Thymus (tissue), 11 donors: ENCODE data around the gene DUOXA1. TPM values are rescaled to one million over a fixed set of nuclear protein-coding genes. Genes with fewer than 3 reads are reported as not detected.
"Not testable (repeated sequence)": the region's sequence is repeated elsewhere in the genome, so short reads cannot be mapped to it uniquely, and the experiment has no call there.

Experiments used
- DNase-seq, 9 donors: peaks; one replicate each; pipeline ENCODE4 v3.0.0-alpha.2; 2013; ENCODE audit warnings: low spot score in 9 of 9, low read depth in 6 of 9, missing footprints in 1 of 9
- H3K27ac ChIP-seq, 2 donors: one replicate each; pipeline ENCODE4 v1.5.1; 2013; ENCODE audit warnings: control low read depth in 1 of 2, low read depth in 1 of 2, low read length in 1 of 2, mild to moderate bottlenecking in 1 of 2, moderate library complexity in 1 of 2
- H3K27me3 ChIP-seq, 2 donors: one replicate each; pipeline ENCODE4 v1.5.1; 2013; ENCODE audit warnings: low read length in 1 of 2; ENCODE audit not compliant: control insufficient read depth in 2 of 2, insufficient read depth in 1 of 2
- H3K36me3 ChIP-seq, 2 donors: one replicate each; pipeline ENCODE4 v1.5.1; 2013; ENCODE audit warnings: low read length in 1 of 2, mild to moderate bottlenecking in 1 of 2, moderate library complexity in 1 of 2; ENCODE audit not compliant: control insufficient read depth in 2 of 2, insufficient read depth in 2 of 2
- H3K4me1 ChIP-seq, 2 donors: one replicate each; pipeline ENCODE4 v1.5.1; 2013; ENCODE audit warnings: low read length in 2 of 2; ENCODE audit not compliant: control insufficient read depth in 2 of 2, insufficient read depth in 2 of 2
- H3K4me3 ChIP-seq, 2 donors: one replicate each; pipeline ENCODE4 v1.5.1; 2013; ENCODE audit warnings: low read length in 2 of 2, control low read depth in 1 of 2, mild to moderate bottlenecking in 1 of 2
- H3K9me3 ChIP-seq, 2 donors: one replicate each; pipeline ENCODE4 v1.5.1; 2013; ENCODE audit warnings: low read length in 1 of 2, mild to moderate bottlenecking in 1 of 2; ENCODE audit not compliant: control insufficient read depth in 2 of 2, insufficient read depth in 1 of 2
- WGBS: extraction: QIAGEN DNeasy Blood & Tissue Kit; methylation state at CpG from one replicate; pipeline ENCODE4 v1.1.7; 2013; 5-methylcytosine and 5-hydroxymethylcytosine counted together
- polyA plus RNA-seq: library from polyadenylated mRNA; stranded (reverse); fragments of 200-250 nt; gene quantifications from one replicate; pipeline ENCODE4 v1.2.3, GENCODE V29; 2013
- total RNA-seq: library from RNA; stranded (reverse); fragments of 120-200 nt; gene quantifications from one replicate; pipeline ENCODE4 v1.2.4, GENCODE V29; 2013
- donor health status: healthy.

The DUOXA1 gene
- total and polyA plus RNA-seq, 2 donors: 0.24 to 4.8 TPM

GRCh38 chr15:45112591-45113379 lies 16.9 kb downstream of the DUOXA1 start:
- WGBS: 4% methylated on average over 58 of the region's 58 CpGs
- Histone ChIP-seq H3K9me3 (peaks cover 0 to 3% of the 10 kb centered on the region in 2 donors), H3K4me1 (peaks cover 0 to 3% of the 10 kb centered on the region in 2 donors), H3K4me3 (no peak overlapping the region), H3K27ac (no peak overlapping the region), H3K36me3 (no peaks in the 10 kb centered on the region), H3K27me3 (peaks cover 88 to 97% of the 10 kb centered on the region in 2 donors)
- DNase-seq: no peak

- H3K36me3 ChIP-seq: no peaks in the 10 kb centered on the region
- 6% methylated on average over 13 of the region's 13 CpGs for WGBS
- no peak for DNase-seq
- no peak overlapping the region for H3K27ac ChIP-seq
- H3K9me3 ChIP-seq: no peaks in the 10 kb centered on the region
- H3K4me3 ChIP-seq: no peak overlapping the region
- peaks cover 82 to 93% of the 10 kb centered on the region in 2 donors for H3K27me3 ChIP-seq
- no peaks in the 10 kb centered on the region for H3K4me1 ChIP-seq
These were observed 17.5 kb downstream of the DUOXA1 start for GRCh38 chr15:45112143-45112590.

GRCh38 chr15:45111390-45112142 lies 18.1 kb downstream of the DUOXA1 start:
- 11% methylated on average over 69 of the region's 71 CpGs for WGBS
- Histone ChIP-seq H3K4me1 (no peaks in the 10 kb centered on the region), H3K27ac (no peak overlapping the region), H3K9me3 (no peaks in the 10 kb centered on the region), H3K27me3 (peaks cover 76 to 92% of the 10 kb centered on the region in 2 donors), H3K4me3 (no peak overlapping the region), H3K36me3 (no peaks in the 10 kb centered on the region)
- no peak for DNase-seq

- H3K4me3 ChIP-seq: no peak overlapping the region
- no peaks in the 10 kb centered on the region for H3K36me3 ChIP-seq
- 39% methylated on average over 11 of the region's 11 CpGs for WGBS
- no peaks in the 10 kb centered on the region for H3K4me1 ChIP-seq
- H3K27me3 ChIP-seq: peaks cover 64 to 88% of the 10 kb centered on the region in 2 donors
- no peak overlapping the region for H3K27ac ChIP-seq
- no peak for DNase-seq
- no peaks in the 10 kb centered on the region for H3K9me3 ChIP-seq
These were observed 19.3 kb downstream of the DUOXA1 start for GRCh38 chr15:45110256-45110820.

GRCh38 chr15:45107941-45108630 lies 21.6 kb downstream of the DUOXA1 start:
- Histone ChIP-seq H3K9me3 (no peaks in the 10 kb centered on the region), H3K27ac (no peak overlapping the region), H3K4me1 (no peaks in the 10 kb centered on the region), H3K36me3 (no peaks in the 10 kb centered on the region), H3K27me3 (peaks cover 43 to 69% of the 10 kb centered on the region in 2 donors), H3K4me3 (no peak overlapping the region)
- 96% methylated on average over 10 of the region's 10 CpGs for WGBS
- DNase-seq: no peak

- DNase-seq: no peak
- H3K4me1 ChIP-seq: no peaks in the 10 kb centered on the region
- H3K9me3 ChIP-seq: no peaks in the 10 kb centered on the region
- H3K27ac ChIP-seq: no peak overlapping the region
- H3K4me3 ChIP-seq: no peak overlapping the region
- peaks cover 25 to 52% of the 10 kb centered on the region in 2 donors for H3K27me3 ChIP-seq
- WGBS: 85% methylated on average over 15 of the region's 15 CpGs
- H3K36me3 ChIP-seq: no peaks in the 10 kb centered on the region
These were observed 23.5 kb downstream of the DUOXA1 start for GRCh38 chr15:45106002-45106790.

- H3K4me3 ChIP-seq: no peak overlapping the region
- no peak for DNase-seq
- 93% methylated on average over 11 of the region's 11 CpGs for WGBS
- no peaks in the 10 kb centered on the region for H3K9me3 ChIP-seq
- no peaks in the 10 kb centered on the region for H3K4me1 ChIP-seq
- no peak overlapping the region for H3K27ac ChIP-seq
- H3K27me3 ChIP-seq: peaks cover 24 to 49% of the 10 kb centered on the region in 2 donors
- H3K36me3 ChIP-seq: no peaks in the 10 kb centered on the region
These were observed 24.1 kb downstream of the DUOXA1 start for GRCh38 chr15:45105586-45105985.

GRCh38 chr15:45104170-45104569 lies 25.5 kb downstream of the DUOXA1 start:
- not testable (repeated sequence) for H3K27ac ChIP-seq, H3K9me3 ChIP-seq, DNase-seq, H3K36me3 ChIP-seq, H3K4me3 ChIP-seq, H3K4me1 ChIP-seq
- H3K27me3 ChIP-seq: peaks cover 11 to 35% of the 10 kb centered on the region in 2 donors
- 93% methylated on average over 9 of the region's 9 CpGs for WGBS
